ENCODE measurements around the gene NEDD4L.
"Not testable (repeated sequence)": the region's sequence is repeated elsewhere in the genome, so short reads cannot be mapped to it uniquely, and the experiment has no call there.

Gene NEDD4L

DNA sequence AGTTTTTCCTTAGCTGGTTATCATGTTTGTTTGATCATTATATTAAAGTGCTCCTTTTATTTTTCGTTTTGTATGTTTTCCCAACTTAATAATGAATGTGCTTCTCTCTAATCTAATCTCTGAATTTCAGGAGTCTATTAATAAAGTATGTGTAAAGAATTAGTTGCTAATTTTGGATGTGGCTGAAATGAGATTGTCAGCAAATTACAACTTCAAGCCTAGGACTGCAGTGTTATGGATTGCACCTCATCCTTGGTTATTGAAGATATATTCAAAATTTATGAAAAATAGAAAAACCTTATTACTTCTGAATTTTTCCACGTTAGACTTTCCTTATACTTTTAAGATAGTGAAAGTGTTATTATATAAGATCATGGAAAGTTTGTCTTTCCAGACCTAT is 227.7 kb downstream of the NEDD4L start:
- no peak for FAIRE-seq

DNA sequence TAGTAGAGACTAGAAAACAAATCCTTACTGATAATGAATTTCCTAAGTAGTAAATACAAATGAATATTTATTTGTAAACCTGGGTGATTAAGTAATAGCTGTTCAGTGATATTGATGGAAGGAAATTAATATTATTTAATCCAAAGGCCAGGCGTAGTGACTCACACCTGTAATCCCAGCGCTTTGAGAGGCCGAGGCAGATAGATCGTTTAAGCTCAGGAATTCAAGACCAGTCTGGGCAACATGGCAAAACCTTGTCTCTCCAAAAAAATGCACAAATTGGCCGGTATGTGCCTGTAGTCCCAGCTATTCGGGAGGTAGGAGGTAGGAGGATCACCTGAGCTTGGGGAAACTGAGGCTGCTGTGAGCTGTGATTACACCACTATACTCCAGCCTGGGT is 228.2 kb downstream of the NEDD4L start:
- FAIRE-seq: no peak

DNA sequence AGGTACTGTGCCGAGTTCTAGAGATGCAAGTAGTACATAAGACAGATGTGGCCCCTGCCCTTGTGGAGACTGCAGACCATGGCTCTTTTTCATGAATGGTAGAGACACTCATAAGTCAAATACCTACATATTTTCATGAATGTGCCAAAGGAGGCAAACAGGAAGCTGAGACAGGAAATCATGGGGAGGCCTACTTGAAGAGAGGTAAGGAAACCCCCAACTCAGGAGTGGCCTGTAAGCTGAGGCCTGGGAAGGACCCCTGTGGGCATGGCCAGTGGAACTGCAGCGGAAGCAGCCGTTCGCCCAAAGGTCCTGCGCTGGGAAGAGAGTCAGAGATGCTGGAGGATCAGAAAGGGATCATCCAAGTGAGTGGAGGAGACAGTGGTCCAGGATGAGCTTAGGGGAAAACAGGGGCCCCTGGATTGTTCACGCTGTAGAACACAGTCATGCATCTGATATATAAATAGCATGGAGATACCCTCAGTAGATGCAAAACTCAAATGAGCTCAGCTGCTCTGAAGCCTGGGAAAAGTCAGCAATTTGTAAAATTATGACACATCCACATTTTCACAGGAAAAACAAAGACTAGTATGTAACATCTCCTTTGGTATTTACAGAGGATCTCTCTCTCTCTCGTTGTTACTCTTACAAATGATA is 228.9 kb downstream of the NEDD4L start:
- FAIRE-seq: no peak

DNA sequence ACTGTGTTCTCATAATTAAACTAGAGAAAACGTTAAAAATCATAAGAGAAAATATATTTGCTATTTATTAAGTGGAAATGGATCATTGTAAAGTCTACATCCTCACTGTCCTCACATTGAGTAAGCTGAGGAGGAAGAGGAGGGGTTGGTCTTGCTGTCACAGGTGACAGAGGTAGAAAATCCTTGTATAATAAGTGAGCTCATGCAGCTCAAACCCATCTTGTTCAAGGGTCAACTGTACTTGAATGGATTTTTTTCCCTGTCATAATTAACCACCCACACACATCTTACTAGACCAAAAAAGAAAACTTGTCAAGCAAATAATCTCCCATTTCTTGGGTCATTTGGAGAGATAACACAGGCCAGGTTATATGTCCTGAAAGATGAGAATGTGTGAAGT is 231.2 kb downstream of the NEDD4L start:
- FAIRE-seq: no peak

DNA sequence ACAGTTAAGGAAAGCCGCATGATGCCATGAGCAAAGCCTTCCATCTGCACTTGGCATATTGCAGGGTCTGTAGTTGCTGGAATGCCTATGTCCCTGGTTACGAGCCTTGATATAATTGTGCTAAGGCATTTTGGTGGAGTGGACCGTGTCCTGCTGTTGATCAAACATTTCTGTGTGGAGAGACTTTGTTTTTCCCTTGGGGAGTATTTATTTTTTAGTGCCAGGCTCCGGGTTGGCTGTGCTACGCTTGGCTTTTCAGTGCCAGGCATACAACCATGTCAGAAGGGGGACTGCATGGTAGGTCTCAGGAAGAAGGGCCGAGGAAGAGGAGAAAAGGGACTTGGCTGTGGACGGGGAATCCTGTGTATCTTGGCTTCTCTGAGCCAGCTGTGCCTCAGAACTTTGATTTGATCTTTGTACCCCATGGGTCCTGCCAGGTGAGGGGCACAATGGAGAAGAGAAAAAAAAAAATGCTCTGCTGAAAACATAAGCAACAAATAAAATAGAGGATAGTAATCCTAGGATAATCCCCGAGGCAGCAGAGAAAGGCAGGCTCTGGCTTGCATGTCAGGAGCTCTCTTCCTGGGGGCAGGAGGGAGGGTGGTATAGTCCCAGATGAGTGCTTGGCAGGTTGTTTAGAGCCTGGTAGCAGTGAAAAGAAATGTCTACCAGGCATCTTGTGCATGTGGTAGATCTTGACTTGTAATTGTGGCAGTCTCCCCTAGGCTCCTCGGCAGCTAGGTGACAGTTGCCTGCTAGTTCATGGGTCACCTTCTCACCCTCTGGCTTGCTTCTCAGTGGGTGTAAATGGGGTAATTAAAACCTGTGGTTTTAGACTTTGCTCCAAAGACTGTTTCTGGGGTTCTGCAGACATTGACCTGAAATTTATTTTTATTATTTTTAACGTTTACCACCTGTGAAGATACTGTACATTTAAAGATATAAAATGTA is 233.0 kb downstream of the NEDD4L start:
- no peak for FAIRE-seq

DNA sequence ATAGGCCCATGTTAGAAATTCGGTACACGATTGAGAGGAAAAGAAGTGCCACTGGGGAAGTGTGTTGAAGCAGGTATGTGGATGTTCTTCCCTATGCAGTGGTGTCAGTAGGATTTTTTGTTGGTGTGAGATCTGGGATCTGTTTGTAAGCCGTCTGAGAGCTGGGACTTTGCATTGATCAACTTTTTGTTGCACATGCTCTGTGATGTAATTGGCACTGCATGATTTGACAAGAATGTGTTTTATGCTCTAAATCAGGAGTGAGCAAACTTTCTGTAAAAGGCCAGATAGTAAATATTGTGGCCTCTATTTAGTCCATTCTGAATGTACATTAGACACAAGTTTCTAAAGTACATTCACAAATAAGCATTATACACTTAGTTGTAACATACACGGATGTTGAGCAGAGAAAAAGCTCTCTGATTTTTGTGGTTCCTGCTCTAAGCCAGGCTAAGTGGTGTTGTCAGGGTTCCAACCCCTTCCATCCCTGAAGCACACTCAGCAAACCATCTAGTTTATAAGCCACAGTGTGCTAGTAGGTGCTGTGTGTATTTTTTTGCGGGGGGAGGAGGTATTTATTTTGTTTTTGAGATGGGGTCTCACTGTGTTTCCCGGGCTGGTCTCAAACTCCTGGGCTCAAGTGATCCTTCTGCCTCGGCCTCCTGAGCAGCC is 235.6 kb downstream of the NEDD4L start:
- FAIRE-seq: no peak

DNA sequence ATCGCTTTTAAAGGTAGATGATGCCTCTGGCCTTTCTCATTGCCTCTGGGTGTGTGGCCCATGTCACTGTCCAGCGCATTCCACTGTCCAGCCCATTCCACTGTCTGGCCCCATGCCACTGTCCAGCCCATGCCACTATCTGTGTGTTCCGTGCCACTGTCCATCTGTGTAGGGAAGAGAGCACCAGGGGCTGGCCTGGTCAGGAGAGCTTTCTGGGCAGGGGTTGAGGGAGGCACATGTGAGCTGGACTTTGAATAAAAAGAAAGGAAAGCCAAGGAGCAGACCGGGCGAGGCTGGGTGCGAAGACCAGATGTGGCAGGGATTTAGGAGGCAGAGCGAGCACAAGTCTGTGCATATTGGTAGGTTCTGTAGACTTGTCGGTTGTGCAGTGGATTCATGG is 236.2 kb downstream of the NEDD4L start:
- FAIRE-seq: no peak

DNA sequence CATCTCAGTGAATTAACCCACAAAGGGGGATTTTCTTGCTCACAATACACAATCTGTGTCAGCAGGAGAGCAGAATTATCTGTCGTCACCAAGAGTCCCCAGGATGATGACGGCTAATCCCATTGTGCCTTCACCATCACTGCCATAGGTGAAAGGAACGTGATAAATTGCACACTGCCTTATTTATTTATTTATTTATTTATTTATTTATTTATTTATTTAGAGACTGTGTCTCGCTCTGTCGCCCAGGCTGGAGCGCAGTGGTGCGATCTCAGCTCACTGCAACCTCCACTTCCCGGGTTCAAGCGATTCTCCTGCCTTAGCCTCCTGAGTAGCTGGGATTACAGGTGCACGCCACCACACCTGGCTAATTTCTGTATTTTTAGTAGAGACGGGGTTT is 238.8 kb downstream of the NEDD4L start:
- FAIRE-seq: not testable (repeated sequence)

DNA sequence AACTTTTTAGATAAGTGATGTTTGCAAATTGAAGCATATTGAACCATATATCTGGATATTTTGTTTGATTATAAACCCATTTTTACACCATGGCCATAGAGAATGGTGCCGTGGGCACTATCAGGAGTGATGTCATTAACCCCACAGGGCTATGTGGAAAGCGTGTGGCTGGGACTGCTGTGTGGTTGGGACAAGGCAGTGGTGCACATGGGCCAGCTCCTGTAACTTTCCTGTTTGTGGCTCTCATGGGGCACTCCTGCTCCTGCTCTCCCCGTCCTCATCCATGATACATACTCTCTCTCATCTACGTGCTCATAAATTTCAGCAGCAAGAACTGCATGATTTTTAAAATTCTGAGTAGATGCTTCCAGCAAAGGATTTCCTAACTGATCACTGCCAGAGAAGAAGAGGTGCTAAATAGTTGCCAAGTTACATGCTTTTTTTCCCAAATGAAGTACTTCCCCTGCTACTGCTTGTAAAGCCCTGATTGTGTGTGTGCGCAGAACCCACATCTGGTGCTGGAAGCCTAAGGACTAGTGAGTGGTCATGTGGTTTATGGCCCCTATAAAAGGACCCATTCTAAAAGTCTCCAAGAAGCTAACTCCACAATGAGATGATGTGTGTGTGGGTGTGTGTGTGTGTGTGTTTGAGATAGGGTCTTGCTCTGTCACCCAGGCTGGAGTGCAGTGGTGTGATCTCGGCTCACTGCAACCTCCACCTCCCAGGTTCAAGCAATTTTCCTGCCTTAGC is 240.8 kb downstream of the NEDD4L start:
- no peak for FAIRE-seq

DNA sequence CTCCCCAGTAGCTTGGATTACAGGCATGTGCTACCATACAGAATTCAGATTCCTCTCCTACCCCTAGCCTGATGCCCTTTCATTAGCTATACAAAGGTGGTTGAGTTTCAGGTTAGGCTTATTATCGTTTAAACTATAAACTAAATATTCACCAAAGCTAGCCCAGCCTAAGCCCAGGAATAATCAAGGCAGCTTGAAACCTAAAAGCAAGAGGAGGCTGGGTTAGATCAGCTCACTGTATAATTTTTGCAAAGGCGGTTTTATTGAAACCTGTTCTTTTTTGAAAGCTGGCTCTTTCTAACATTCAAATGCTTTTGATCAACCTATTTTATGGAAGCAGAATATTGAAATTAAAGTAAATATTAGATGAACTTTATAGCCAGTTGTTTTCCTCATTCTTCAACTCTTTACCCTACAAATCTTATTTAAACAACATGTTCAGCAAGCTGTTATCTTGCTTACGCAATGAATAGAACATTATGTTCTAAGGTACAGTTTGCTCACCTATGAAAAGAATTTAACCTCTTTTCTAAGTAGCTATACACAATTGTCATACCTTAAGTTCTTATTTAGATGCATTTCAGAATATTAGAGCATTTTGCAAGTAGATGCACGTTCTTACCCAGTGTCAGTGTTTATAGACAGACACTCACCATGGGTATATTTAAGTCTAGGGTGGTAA is 241.6 kb downstream of the NEDD4L start:
- no peak for FAIRE-seq

DNA sequence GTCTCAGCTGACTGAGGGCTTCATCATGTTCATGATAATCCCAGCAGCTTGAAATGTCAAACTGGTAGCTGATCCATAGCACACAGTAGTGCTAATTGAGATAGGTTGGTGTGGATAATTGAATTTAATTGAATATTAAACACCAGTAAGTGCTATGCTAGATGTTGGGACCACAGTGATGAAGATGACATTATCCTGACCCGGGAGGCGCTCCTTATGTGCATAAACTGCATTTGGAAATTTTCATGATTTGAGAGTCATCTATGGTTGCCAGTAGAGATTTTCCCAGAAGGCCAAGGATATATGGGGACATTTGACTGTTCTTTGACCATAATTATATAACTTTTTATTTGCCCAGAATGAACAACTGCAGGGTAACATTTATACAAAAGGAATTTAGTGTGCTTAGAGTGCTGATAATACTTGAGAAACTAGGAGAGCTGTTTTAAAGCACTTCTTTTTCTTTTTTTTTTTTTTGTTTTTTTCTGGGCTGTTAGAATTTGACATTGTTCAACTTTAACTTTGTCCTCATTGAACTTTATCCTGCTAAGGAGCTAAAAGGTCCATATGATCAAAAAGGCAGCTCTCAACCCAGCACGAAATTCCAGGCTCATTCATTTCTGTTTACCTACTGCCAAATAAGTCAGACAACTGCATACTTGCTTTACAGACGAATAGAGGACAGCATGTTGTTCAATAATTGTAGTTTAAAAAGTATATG is 242.8 kb downstream of the NEDD4L start:
- FAIRE-seq: no peak

DNA sequence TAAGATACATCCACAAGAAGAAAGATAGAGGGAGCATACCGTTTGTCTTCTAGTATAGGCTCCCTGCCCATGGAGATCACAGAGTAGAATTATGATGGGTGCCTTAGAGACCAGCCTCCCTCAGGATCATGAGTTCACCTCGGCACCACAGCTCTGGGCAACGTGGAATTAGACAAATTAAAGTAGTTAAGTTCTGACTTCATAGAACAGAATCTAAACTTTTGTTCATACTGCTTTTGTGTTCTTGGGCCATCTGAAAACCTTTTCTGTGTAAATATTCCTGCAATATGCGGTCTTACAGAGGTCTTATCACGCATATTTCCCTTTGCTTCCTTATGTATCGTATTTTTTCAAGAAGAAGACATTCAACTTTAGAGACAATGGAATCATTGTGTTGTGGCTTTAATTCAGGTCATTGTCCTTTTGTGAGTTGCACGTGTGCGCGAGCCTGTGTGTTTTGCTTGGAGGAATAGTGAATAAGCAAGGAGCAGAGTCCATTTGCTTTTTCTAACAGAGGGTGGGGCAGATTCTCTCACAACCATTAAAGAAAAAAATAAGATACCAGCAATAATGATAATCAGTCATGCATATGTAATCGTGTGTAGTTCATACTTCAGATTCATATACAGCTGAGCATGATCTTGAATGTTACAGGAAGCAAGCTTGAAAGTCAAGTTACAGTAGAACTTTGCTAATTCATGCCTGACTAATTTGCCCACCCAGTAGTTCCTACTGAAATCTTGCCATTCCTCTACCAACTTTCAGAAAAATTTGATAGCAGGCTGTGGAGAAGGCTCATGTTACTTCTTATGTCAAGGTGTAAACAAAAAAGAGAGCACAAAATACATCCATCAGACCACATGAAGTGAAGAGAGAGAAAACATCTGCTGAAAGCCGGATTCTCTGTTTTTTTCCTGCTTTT is 243.6 kb downstream of the NEDD4L start:
- no peak for FAIRE-seq

DNA sequence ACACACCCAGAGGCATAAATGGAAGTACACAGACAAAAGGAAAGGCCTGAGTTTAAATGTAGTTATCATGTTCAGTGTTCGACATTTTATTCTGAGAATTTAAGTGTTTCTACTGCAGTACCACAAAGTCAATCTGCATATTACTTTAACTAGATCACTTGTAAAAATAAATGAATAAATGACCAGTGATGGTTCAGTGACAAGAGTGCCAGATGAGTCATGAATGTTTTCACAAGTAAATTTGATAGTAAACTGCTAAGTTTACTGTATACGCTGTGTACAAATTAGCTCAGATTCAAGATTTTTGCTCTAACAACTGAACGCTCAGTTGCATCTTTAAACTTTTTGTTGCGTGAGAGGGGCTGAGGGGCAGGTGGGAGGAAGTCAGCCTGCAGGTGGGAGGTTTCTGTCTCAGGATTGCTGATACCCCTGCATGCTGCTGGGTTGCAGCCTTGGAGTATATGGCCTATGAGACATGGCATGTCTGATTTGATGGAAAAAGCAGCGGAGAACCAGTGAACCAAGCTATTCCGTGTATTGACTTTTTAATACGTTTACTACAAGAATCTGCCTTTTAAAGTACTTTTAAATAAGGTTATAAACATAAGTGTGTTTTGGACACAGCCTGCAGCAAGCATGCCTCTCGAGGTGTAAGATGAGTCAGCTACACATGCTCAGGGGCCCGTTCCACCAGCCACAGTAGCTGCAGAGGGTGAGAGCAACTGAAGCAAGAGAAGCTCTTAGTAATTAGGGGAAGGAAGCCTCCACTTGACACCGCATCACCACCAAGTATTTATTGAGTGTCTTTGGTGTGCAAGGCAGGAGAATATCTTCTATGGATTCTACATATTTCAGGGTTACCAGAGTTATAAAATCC is 245.1 kb downstream of the NEDD4L start:
- no peak for FAIRE-seq

DNA sequence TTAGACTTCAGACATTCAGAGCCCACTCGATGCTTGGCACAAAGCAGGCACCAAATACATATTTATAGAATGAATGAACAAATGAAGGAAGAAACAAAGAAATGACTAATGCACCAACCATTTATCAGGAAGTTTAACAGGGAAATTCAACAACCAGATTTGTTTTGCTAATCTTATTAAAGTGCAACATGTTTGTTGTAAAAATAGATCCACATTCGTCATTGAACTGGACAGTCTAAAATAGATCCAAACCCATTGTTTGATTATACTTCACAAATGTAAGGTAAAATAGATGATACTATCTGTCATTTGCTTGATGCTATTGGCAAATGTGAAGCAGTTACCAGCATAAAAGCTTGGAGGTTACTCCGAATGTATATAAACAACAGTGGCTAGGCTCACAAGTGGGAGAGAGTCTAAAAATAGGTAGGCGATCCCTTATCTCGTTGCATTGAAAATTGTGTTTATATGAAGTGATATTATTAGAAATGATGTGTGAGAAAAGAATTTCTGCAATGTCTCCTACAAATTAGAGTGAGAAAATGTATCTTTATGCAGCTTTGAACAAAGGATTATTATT is 246.2 kb downstream of the NEDD4L start:
- FAIRE-seq: no peak

DNA sequence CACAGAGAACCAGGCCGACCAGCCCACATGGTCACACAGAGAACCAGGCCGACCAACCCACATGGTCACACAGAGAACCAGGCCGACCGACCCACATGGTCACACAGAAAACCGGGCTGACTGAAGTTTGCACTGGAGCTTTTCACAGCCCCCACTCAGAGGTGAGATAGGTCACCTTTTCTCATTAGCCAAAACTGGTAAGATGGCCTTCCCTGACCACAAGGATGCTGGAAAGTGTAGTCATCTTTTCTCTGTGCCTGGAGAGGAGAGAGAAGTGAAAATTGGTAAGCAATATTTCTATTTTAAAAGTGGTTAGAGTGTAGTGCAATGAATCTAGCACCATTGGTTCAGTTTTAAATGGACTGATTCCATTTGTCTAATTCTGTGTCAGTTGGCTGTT is 247.1 kb downstream of the NEDD4L start:
- FAIRE-seq: no peak

DNA sequence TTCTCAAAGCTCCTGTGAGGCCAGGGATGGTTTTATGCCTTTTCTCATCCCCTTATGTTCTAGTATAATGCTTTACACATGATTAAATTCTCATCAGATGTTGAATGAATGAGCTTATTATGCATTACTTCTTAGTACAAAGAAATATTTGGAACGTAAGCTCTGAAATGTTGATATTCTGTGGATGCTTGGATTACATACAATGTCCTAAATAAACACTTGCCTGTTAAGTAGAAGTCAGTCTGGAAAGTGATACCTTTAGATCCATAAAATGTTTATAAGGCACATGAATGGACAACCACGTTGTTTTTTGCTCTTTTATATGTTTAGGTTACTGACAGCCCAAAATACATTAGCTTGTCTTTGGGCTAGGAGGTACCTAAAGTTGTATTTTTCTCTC is 248.6 kb downstream of the NEDD4L start:
- FAIRE-seq: no peak

DNA sequence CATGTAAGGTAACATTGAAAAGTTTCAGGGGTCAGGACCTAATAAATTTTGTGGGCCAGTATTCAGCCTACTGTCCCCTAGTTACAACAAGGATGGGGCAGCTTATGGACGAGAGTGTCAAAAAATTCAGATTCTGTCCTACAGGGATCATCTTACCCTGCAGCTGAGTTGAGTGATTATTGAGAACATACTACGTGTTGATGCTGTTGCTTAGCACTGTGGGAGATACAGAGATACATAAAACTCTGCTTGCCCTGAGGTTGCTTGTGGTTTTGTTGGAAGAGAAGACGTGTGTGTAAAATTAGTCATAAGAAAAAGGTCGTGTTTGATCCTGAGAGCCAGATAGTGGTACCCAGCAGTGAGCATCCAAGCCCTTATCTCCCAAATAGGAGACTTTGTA is 253.2 kb downstream of the NEDD4L start:
- FAIRE-seq: no peak

DNA sequence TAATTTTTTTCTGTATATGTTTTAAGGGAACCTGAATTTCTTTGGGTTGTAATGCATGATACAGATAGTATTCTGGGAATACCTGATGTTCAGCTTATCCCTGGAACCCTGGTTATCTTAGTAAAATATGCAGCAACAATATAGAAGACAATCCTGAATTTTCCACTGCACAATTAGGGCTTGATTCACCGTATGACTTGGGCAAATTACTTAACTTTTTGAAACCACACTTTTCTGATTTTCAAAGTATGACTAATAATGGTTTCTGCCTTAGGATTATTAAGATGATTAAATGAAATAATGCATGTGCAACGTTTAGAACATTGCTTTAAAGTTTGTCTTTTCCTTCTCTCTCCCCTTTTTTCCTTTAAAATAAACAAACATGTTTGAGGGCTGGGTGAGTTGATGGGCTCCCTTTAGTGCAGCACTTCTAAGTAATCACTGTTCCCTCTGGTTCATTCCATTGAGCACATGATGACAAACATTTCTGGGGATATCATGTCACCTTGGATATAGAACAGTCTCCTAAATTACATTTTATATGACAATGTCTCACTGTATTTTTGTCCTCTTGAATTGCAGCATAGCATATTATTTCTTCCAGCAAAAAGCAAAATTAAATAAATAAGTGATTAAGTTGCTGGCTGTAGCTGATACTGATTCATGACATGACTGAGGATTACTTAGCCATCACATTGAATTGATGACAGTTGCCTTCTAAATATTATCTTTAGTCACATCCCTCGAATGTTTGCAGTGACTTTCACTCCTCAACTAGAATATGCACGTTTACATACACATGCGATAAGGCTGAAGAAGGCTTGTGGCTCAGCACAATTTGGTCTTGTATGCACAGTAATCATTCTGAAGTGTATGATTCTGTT is 254.5 kb downstream of the NEDD4L start:
- no peak for FAIRE-seq

Measured in colon (tissue), 2 donors.